Caki2 (cell line): ENCODE measurements around the gene NKX2-4. TPM values are rescaled to one million over a fixed set of nuclear protein-coding genes. Genes with fewer than 3 reads are reported as not detected.

Experiments used
- DNase-seq: peaks from one replicate; pipeline ENCODE4 v3.0.0-alpha.2; 2015; ENCODE audit warnings: low read depth
- in situ Hi-C: cut with HindIII; loops from 2 replicates; pipeline ENCODE4 v1.10.0; 2016; ENCODE audit warnings: low sequenced_read_pairs, low pct_unique_long_range_greater_than_20kb, mixed read lengths
- total RNA-seq: library from RNA; depleted of rRNA; stranded (reverse); fragments of >200 nt; shearing (Covaris generic); gene quantifications from 2 replicates; pipeline ENCODE4 v1.2.3, GENCODE V29; 2014; ENCODE audit warnings: low replicate concordance

Gene NKX2-4
- total RNA-seq, 1 experiment from 2014 or later = not detected

DNA sequence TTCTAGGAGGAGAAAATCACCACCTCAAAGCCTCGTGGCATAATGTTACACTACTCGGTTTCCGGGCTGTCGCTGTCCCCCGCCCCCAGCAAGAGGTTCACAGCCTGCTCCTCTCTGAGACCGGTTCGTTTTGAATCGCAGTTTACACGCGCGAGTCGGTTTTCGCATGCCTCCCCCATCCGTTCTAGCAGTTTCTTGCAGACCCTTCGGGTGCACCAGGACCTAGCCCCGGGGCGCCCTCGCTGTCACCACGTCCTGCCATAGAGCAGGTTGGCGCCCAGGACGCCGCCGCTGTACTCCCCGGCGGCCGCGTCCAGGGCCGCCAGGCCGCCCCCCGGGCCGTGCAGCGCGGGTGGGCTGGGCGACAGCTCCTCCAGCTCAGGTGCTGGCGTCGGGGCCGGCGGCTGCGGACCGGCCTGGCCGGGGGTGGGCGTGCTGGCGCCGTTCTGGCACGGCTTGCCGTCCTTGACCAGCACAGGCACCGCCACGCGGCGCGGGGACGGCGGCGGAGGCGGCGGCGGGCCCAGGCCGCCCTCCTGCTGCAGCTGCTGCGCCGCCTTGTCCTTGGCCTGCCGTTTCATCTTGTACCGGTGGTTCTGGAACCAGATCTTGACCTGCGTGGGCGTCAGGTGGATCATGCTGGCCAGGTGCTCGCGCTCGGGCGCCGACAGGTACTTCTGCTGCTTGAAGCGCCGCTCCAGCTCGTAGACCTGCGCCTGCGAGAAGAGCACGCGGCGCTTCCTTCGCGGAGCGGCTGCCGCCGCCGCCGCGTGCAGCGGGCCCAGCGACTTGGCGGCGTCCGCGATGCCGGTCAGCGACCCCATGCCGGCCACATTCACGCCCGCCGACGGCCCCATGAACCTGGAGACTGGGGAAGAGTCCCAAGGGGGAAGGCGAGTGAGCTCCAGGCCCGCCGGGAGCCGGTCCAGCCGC, 1.4 kb downstream of the NKX2-4 start:
- in situ Hi-C loops = no loop called here
- no peak for DNase-seq

DNA sequence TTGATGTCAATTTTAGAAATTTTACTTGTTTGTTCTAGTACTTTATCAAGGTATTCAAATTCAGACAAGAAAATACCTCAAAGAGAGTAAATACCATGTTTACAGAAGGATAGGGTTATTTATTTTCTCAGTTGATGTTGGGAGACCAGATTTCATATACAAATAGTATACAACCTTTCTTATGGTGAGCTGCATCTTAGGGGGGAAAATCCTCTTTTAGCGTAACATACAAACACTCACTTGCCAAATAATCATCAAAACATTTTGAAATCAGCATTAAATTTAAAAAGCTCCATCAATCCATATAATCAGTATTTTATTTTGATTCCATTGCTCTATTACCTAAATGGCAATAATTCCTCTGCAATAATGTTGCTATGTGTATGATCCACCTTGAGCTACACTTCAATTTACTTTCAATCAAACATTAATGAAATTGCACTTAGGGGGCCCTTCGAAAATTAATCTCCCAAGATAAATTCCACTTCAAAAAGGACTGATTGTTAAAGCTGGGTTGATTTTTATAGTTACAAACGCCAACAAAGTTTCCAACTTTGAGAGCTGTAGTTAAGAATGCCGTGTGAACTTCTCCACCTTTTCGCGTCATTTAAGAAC, 2.2 kb downstream of the NKX2-4 start:
- no peak for DNase-seq
- in situ Hi-C loops = no loop called here

DNA sequence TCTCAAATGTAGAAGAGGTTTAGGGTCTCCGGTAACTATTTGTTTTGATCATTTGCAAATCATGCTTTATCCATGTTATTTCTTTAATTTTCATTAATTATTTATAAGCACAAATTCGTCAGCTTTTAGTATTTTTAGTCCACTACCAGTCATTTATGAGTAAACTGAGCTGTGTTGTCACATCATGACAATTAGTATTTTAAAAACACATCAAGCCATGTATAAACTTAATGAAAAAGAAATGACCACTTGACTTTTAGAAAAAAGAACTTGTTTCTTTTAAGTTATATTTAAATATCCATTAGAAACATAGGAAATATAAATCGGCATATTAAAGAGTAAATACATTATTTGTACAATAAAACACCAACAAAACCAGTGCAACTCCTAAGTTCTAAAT, 2.8 kb downstream of the NKX2-4 start:
- no peak for DNase-seq
- in situ Hi-C loops = no loop called here

DNA sequence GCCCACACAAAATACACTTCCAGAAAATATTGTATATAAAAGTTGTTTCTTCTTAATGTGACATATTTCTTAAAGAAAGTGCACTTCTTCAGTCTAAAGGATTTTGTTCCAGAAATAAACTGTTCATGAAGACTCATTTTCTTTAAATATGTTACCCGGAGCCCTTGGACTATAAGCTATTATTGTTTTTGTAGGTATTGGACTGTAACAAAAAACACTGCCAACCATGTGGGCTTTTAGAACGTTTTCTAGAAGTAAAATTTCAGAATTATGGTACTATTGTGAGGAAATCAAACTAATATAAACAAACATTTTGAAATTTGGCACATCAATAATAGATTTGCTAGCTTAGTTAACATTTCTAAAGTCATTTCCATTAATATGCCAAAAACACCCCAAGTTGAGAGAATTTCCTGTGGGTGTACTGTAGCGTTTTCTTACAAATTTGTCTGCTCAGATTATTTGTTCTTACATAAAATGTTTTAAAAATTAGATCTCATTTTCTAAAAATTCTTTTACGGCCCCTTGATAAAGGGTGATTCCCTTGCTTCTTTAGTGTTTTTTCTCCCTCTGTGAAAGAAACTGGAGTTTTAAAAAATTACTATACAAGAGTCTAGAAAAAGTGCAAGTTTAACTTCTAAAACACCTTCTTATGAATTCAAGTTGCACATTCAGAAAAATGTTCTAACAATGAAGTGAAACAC, 3.4 kb downstream of the NKX2-4 start:
- in situ Hi-C loops = no loop called here
- no peak for DNase-seq

DNA sequence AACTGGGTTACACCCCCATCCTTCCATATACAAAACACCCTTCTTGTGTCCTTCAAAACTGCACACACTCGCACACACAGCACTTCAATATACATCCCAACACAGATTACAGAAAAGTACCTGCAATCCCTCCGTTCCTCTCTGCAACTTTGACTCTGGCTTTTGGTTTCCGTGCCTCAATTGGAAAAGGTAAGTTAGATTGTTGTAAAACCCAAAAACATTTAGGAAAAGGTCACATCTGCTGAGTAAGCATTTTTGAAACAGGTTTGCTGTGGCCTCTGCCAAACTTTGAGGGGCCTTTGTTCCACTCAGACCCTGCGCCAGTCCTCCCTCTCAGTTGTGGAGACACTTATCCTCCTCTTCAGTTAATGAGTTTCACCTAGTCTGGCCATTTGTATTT, 4.2 kb downstream of the NKX2-4 start:
- in situ Hi-C loops = no loop called here
- DNase-seq = no peak

DNA sequence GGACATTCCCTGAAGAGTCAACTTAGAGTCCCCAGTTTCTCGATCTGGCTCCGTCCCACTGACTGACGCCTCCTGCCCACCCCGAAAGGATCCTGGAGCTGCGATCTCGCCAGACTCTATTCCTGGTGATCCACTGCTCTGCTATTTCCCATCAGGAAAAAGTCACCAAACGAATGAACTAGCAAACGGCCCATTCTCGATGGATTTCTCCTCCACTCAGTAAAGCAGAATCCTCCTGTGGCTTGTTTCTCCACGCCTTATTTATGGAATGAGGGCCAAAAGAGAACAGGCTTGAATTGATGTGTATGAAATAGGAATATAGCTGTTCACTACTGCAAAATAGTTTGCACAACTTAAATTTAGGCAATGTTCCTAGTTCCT, 5.4 kb downstream of the NKX2-4 start:
- no peak for DNase-seq
- in situ Hi-C loops = no loop called here

DNA sequence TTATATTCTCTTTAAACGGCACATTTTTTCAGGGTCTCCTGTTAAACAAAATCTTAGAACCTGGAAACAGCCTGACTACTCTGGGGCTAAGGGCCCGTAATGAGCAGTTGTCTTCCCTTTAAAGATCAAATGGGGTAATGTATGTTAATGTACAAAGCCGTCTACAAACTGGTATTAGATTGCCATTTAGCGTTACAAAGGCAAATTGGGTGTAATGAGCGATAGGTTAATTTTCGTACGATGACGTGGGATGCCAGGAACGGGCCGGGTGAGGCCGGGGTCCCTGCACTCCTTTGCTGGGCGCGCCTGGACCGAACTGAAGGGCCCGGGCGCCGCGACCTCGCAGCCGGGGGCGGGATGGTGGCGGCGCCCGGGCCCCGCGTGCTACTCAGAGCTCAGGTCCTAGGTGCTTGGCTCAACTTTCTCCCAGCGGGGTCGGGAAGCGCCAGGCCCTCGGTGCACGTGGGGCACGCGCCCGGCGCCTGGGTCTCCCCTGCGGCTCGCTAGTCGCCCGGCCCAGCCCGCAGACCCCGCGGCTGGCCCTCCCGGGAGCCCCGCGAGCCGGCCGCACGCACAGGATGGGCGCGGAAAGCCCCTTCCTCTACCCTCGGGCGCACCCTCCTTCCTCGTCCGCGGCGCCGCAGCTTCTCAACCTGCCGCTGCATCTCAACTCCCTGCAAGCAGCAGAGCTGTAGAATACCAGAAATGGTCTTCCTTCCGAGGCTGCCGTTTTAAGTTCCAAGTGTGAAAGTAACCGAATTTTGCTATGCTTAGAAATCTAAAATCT, 5.9 kb downstream of the NKX2-4 start:
- in situ Hi-C loops = no loop called here
- no peak for DNase-seq

DNA sequence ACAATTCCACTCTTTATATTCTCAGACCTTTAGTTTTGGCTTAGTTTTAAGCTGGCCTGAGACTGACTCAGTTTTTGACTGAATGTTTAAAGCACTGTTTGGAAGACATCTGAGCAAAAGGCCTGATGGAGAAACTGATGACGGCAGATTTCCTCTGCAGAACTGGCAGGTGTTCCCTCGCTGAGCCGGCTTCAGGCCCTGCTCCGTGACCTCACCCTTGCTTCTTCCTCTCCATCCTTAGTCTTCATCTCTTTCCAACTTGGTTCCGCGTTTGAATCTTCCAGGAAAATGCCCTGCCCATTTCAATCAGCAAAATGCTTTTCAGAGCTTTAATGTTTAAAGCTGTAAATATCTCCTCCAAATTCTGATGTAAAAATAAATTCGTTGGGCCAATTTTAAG, 6.6 kb downstream of the NKX2-4 start:
- DNase-seq = no peak
- in situ Hi-C loops = no loop called here

DNA sequence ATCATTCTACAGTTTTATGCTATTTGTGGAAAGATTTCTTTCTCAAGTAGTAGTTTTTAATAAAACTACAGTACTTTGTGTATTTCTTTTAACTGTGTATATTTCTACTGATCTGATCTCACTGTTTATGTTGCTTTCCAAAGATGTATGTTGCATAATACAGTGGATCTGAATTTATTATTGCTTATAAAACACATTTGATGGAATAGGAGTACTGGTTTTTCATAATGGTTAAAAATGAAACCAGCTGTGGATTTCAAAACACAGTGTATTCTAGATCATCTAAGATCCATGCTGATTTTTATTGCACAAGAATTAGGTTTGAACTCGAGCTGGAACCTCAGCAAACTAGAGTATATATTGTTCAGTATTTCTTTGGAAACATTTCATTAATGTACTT, 8.0 kb downstream of the NKX2-4 start:
- DNase-seq = no peak
- in situ Hi-C loops = no loop called here

DNA sequence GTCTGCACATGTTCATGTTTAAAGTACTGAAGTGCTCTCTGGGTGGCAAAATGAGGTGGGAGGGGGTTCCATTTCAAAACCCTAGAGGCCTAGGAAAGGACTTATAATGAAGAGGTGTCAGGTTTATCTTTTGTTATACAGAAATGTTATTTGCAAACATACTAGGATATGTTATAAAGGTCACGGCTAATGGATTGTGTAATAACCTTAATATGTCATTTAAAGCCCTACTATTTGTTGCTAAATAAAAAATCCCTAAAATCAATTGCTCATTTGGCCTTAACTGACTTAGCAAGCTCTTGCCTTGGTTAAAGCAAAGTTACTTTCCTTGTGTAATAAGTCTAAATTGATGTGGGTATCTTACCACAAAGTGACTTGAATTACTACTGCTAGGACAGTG, 8.8 kb downstream of the NKX2-4 start:
- in situ Hi-C loops = no loop called here

DNA sequence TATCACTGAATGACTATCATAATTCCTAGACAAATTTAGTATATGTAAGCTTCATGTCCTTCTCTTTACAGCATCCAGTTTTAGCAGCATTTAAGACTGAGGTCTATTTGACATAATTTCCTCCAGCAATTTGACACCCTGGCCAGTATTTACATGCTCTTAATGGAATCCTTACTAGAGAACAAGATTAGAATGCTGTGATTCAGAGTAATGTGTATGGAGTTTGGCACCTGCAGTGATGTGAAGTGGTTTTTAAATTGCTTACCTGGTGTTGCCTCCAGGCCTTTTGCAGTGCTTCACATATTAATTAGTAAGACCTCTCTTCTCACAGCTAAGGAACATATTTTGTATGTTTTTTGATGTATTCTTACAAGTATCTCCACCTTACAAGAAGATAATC, 9.8 kb downstream of the NKX2-4 start:
- DNase-seq = no peak
- in situ Hi-C loops = no loop called here

More for the DNA sequence above, 8.8 kb downstream of the NKX2-4 start:
- DNase-seq = no peak

DNA sequence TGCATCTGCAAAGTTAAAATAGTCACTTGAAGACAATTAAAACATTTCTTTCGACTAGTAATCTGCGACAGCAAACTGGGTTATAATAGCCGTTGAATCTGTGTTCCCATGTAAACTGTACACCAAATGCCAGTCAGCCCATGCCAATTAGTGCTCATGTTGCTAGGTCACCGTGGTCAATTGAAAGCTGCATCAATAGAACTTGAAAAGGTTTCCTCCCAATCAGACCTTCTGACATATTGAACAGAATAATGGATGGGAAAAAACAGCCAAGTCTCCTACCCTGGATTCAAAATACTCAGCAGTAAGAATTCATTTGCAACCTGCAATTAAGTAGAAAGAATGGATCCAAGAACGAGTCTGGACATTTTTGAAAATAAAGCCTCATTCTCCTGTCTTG, 11.2 kb downstream of the NKX2-4 start:
- DNase-seq = no peak
- in situ Hi-C loops = no loop called here

DNA sequence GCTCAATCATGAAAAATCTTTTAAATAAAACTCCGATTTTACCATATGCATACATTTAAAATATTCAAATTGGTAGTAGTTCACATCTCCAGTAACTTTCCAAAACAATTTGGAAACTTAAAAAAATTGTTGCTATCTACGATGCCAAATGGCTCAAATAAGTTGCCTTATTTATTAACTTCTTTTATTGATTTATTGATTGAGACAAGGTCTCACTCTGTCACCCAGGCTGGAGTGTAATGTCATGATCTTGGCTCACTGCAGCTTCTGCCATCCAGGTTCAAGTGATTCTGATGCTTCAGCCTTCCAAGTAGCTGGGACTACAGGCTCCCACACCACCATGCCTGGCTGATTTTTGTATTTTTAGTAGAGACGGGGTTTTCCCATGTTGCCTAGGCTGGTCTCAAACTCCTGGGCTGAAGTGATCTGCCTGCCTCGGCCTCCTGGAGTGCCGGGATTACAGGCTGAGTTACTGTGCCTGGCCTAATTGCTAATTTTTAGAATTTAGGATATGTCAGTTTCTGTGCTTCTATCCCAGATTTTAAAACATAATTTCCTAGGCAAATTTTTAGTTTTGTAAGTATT, 12.9 kb downstream of the NKX2-4 start:
- DNase-seq = no peak
- in situ Hi-C loops = no loop called here

DNA sequence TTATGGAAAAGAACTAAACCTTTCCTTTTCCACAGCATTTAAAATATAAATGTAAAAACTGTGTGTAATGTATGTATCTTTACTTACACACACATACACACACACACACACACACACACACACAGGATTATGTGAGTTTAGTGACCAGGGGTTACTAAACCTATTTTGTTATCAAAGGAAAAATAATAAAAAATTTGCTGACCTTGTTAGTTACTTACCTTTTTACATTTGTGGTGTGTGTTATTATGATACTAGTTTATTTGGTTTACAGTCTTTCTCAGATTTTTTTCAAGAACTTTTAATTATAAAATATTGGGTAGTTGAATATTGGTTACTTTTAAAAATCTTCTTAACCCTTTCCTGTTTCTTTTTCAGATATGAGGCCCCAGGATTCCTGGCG, 15.7 kb downstream of the NKX2-4 start:
- in situ Hi-C loops = no loop called here

DNA sequence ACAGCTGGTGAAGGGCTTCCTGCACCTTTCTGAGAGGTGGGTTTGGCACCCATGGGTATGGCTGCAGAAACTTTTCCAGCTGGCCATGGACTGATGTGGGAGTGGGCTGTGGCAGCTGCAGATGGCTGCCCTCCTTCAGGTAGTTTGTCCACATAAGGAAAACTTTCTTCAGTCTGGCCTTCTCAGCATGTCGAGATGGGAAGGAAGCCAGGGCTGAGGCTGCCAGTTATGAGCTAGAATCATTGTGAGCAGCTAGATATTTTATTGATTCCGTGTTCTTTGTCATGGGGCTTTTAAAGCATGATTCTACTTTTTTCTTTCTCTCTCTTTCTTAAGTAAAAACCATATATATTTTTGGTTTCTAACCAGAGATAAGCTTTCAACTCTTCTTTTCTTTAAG, 16.6 kb downstream of the NKX2-4 start:
- in situ Hi-C loops = no loop called here
- no peak for DNase-seq

More for the DNA sequence above, 15.7 kb downstream of the NKX2-4 start:
- no peak for DNase-seq

DNA sequence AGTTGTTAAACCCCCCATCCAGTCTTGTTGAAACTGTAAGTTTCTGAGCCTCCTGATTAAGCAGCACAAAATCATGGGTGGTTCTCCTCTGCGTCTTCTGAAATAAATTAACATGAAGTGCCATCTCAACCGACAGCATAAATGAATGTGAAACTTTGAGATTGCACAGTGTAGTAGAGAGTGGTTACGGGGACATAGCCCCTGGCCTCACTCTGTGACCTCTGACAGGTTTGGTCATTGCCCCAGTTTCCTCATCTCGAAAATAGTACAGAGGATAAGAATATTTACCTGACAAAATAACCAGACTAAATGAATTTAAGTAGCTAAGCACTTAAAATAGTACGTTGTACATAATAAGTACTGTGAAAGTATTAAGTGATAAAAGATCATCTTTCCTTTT, 19.1 kb downstream of the NKX2-4 start:
- in situ Hi-C loops = no loop called here
- no peak for DNase-seq

DNA sequence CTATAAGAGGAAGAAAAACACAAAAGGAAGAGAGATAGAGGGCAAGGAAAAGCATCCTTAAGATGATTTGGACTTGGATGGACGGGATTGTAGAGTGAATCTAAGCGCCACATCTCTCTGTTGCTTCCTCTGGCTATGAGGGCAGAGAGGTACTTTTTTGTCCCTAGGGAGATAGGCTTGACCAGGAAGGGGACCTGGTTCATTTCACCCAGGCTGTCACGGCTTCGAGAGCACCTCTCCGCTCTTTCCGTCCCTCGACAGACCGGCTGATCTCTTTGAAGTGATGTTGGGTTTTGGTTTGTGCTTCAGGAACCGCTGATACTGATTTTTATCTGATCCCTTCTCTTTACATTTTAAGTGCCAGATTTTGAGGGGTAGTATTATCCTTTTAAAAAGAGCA, 19.6 kb downstream of the NKX2-4 start:
- no peak for DNase-seq
- in situ Hi-C loops = no loop called here

DNA sequence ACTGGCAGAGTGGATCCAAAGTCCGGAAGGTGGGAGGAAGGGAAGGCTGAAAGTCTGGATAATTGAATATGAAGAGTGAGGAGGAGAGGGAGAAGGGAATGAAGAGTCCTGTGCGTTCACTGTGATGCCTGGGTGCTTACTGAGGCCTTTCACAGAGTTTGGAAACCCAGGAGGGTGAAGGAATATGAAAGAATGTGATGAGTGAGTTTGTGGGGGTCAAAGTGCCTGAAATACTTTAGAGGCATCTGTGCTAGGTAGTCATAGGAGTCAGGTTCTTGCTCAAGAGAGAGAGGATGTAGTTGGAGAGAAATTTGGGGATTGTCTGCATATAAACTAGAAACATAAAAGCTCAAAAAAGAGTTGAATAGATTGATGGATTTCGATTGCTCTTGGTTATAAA, 20.7 kb downstream of the NKX2-4 start:
- in situ Hi-C loops = no loop called here
- DNase-seq = no peak
